ENCODE results near the gene TRPV5.

GRCh38 chr7:142887282-142888015 lies 46.1 kb downstream of the TRPV5 start:
- TF ChIP-seq CTCF (IDR thresholded peaks at IDR 0.05; ENCODE audit: low read depth, low read length, missing input control) (no peak), TAF1 (conservative IDR thresholded peaks at IDR 0.05) (no peak), JUND (IDR thresholded peaks at IDR 0.05) (no peak), RAD21 (IDR thresholded peaks at IDR 0.05) (no peak)

Data from liver (tissue), 3 donors.